HEK293 (cell line): Measurements from ENCODE around the gene ERAP2.

Experiments
- CTCF ChIA-PET: fragments of 350-600 bp; formaldehyde crosslinking; extraction: SDS; loops from one replicate; lab custom pipeline; 2021; ENCODE audit warnings: antibody characterized with exemption; lab: Yijun Ruan, JAX
- POLR2A ChIA-PET: fragments of 300-600 bp; formaldehyde crosslinking; extraction: SDS; loops from one replicate; lab custom pipeline; 2020; ENCODE audit warnings: antibody characterized with exemption, inconsistent platforms; lab: Yijun Ruan, JAX
- H3K27ac ChIP-seq: fragments of 200-500 bp; sonication (Bioruptor generic); 2 replicates; pipeline ENCODE4 v1.5.1; 2014; ENCODE audit warnings: low read depth, low read length, control low read depth, inconsistent platforms; ENCODE audit errors: extremely low read depth
- H3K36me3 ChIP-seq, 2 experiments: fragments of 200-500 bp in 1 of 2; sonication (Bioruptor generic) in 1 of 2; 1 replicate in 1 of 2; 2 replicates in 1 of 2; pipeline ENCODE4 v1.5.1; 2014 to 2017; ENCODE audit warnings: inconsistent platforms in 2 of 2, low read length in 2 of 2; ENCODE audit not compliant: control insufficient read depth in 2 of 2, insufficient read depth in 1 of 2
- H3K4me1 ChIP-seq: fragments of 200-500 bp; sonication (Bioruptor generic); 2 replicates; pipeline ENCODE4 v1.5.1; 2014; ENCODE audit warnings: mild to moderate bottlenecking, low read length, inconsistent platforms; ENCODE audit not compliant: control insufficient read depth, insufficient read depth
- H3K4me3 ChIP-seq: 2 replicates; pipeline ENCODE4 v1.5.1; 2011; ENCODE audit warnings: low read depth, mild to moderate bottlenecking, control low read depth, low read length, moderate library complexity
- H3K9me3 ChIP-seq: fragments of 200-500 bp; sonication (Bioruptor generic); 2 replicates; pipeline ENCODE4 v1.5.1; 2014; ENCODE audit warnings: low read depth, low read length, inconsistent platforms; ENCODE audit not compliant: control insufficient read depth, insufficient read depth
- FEZF1 ChIP-seq: fragments of 450-650 bp; formaldehyde crosslinking; IDR thresholded peaks from 2 replicates; pipeline ENCODE4 v1.5.1; 2016; ENCODE audit warnings: missing biosample characterization, missing genetic modification characterization
- HOXA7 ChIP-seq: sonication (generic); formaldehyde crosslinking; IDR thresholded peaks from 2 replicates; pipeline ENCODE4 v1.8.1; 2022; ENCODE audit warnings: missing genetic modification reagents, borderline replicate concordance
- HOXC10 ChIP-seq: sonication (generic); formaldehyde crosslinking; IDR thresholded peaks from 2 replicates; pipeline ENCODE4 v1.8.1; 2023; ENCODE audit warnings: mild to moderate bottlenecking, missing genetic modification reagents
- IKZF3 ChIP-seq: fragments of 450-650 bp; IDR thresholded peaks from 2 replicates; pipeline ENCODE4 v1.5.0; 2018; ENCODE audit warnings: missing biosample characterization, mild to moderate bottlenecking, missing genetic modification characterization, moderate library complexity
- KLF9 ChIP-seq: fragments of 450-650 bp; formaldehyde crosslinking; IDR thresholded peaks from 2 replicates; pipeline ENCODE4 v1.5.1; 2016; ENCODE audit warnings: missing biosample characterization, missing genetic modification characterization, low read depth
- OSR2 ChIP-seq: fragments of 450-650 bp; formaldehyde crosslinking; IDR thresholded peaks from 2 replicates; pipeline ENCODE4 v1.5.1; 2016; ENCODE audit warnings: missing biosample characterization, missing genetic modification characterization
- OVOL3 ChIP-seq: fragments of 450-650 bp; formaldehyde crosslinking; IDR thresholded peaks from 2 replicates; pipeline ENCODE4 v1.5.1; 2016; ENCODE audit warnings: missing biosample characterization, missing genetic modification characterization
- PRDM10 ChIP-seq: fragments of 450-650 bp; formaldehyde crosslinking; IDR thresholded peaks from 2 replicates; pipeline ENCODE4 v1.5.1; 2016; ENCODE audit warnings: missing biosample characterization, missing genetic modification characterization
- PRDM6 ChIP-seq: fragments of 450-650 bp; formaldehyde crosslinking; IDR thresholded peaks from 2 replicates; pipeline ENCODE4 v1.5.1; 2017; ENCODE audit warnings: missing biosample characterization, missing genetic modification characterization
- REST ChIP-seq: fragments of 450-650 bp; formaldehyde crosslinking; IDR thresholded peaks from 2 replicates; pipeline ENCODE4 v1.5.1; 2016; ENCODE audit warnings: missing biosample characterization, missing genetic modification characterization
- ZBTB1 ChIP-seq: fragments of 450-650 bp; formaldehyde crosslinking; IDR thresholded peaks from 2 replicates; pipeline ENCODE4 v1.5.1; 2016; ENCODE audit warnings: missing biosample characterization, missing genetic modification characterization
- ZFP3 ChIP-seq: fragments of 450-650 bp; formaldehyde crosslinking; IDR thresholded peaks from 2 replicates; pipeline ENCODE4 v1.5.1; 2016; ENCODE audit warnings: low read depth, missing biosample characterization, missing genetic modification characterization
- ZIC2 ChIP-seq: fragments of 450-650 bp; formaldehyde crosslinking; IDR thresholded peaks from 2 replicates; pipeline ENCODE4 v1.5.1; 2016; ENCODE audit warnings: missing biosample characterization, missing genetic modification characterization
- ZNF121 ChIP-seq: fragments of 450-650 bp; formaldehyde crosslinking; IDR thresholded peaks from 2 replicates; pipeline ENCODE4 v1.5.1; 2016; ENCODE audit warnings: missing biosample characterization, missing genetic modification characterization
- ZNF16 ChIP-seq: fragments of 450-650 bp; formaldehyde crosslinking; IDR thresholded peaks from 2 replicates; pipeline ENCODE4 v1.5.1; 2016; ENCODE audit warnings: low read depth, missing biosample characterization, missing genetic modification characterization
- ZNF335 ChIP-seq: fragments of 450-650 bp; formaldehyde crosslinking; conservative IDR thresholded peaks from 2 replicates; pipeline ENCODE4 v1.5.1; 2016; ENCODE audit warnings: missing biosample characterization, missing genetic modification characterization
- ZNF341 ChIP-seq: fragments of 450-650 bp; formaldehyde crosslinking; IDR thresholded peaks from 2 replicates; pipeline ENCODE4; 2016; ENCODE audit warnings: low read depth, missing biosample characterization, missing genetic modification characterization
- ZNF37A ChIP-seq: fragments of 450-650 bp; IDR thresholded peaks from 2 replicates; pipeline ENCODE4 v1.5.1; 2018; ENCODE audit warnings: missing biosample characterization, missing genetic modification characterization
- ZNF521 ChIP-seq: fragments of 450-650 bp; formaldehyde crosslinking; IDR thresholded peaks from 2 replicates; pipeline ENCODE4 v1.5.1; 2017; ENCODE audit warnings: missing biosample characterization, mild to moderate bottlenecking, missing genetic modification characterization
- ZNF621 ChIP-seq: fragments of 450-650 bp; formaldehyde crosslinking; IDR thresholded peaks from 2 replicates; pipeline ENCODE4 v1.5.1; 2017; ENCODE audit warnings: missing biosample characterization, missing genetic modification characterization
- ZNF670 ChIP-seq: fragments of 450-650 bp; formaldehyde crosslinking; IDR thresholded peaks from 2 replicates; pipeline ENCODE4 v1.5.1; 2016; ENCODE audit warnings: missing biosample characterization, missing genetic modification characterization, low read depth
- ZNF701 ChIP-seq: fragments of 450-650 bp; formaldehyde crosslinking; IDR thresholded peaks from 2 replicates; pipeline ENCODE4 v1.5.1; 2016; ENCODE audit warnings: missing biosample characterization, missing genetic modification characterization
- ZNF768 ChIP-seq: fragments of 450-650 bp; formaldehyde crosslinking; IDR thresholded peaks from 2 replicates; pipeline ENCODE4 v1.5.1; 2018; ENCODE audit warnings: missing biosample characterization, mild to moderate bottlenecking, missing genetic modification characterization
- ZNF843 ChIP-seq: fragments of 450-650 bp; formaldehyde crosslinking; IDR thresholded peaks from 2 replicates; pipeline ENCODE4 v1.5.1; 2016; ENCODE audit warnings: missing biosample characterization, missing genetic modification characterization
- ZSCAN18 ChIP-seq: fragments of 450-650 bp; formaldehyde crosslinking; IDR thresholded peaks from 2 replicates; pipeline ENCODE4 v1.5.1; 2016; ENCODE audit warnings: missing biosample characterization, missing genetic modification characterization

Gene ERAP2

GRCh38 chr5:96922499-96923244, 46.4 kb downstream of the ERAP2 start:
- Histone ChIP-seq H3K36me3 (no peaks in the 10 kb centered on the region), H3K9me3 (no peaks in the 10 kb centered on the region), H3K4me1 (peaks cover 8% of the 10 kb centered on the region), H3K4me3 (no peak overlapping the region), H3K27ac (no peak overlapping the region)
- ChIA-PET CTCF (interaction anchor here (2.0 kb wide), 1 partner anchor 53 kb away, joined by 8 read pairs; no protein-coding TSS in a partner anchor), POLR2A (interaction anchor here (0.5 to 0.6 kb wide), 2 partner anchors 24 to 1690 kb away, joined by 3 read pairs; no protein-coding TSS in a partner anchor)
- TF ChIP-seq OVOL3 (tag by site-specific recombination), result no peak
- TF ChIP-seq ZNF768 (tag by site-specific recombination), result no peak
- no peak for TF ChIP-seq IKZF3
- TF ChIP-seq ZFP3 (tag by site-specific recombination), result no peak

- H3K27ac ChIP-seq, result no peak overlapping the region
- H3K4me3 ChIP-seq, result no peak overlapping the region
- no peaks in the 10 kb centered on the region for H3K36me3 ChIP-seq
- H3K9me3 ChIP-seq, result no peaks in the 10 kb centered on the region
- CTCF ChIA-PET, result interaction anchor here (0.7 to 2.0 kb wide), 3 partner anchors 45 to 250 kb away, joined by 3 to 8 read pairs (median 4); no protein-coding TSS in a partner anchor
- H3K4me1 ChIP-seq, result peaks cover 8% of the 10 kb centered on the region
- POLR2A ChIA-PET, result no interaction called here
- TF ChIP-seq ZNF335 (tag by site-specific recombination), result peak; percentile 79
- no peak for TF ChIP-seq ZBTB1 (tag by site-specific recombination)
- TF ChIP-seq OSR2, result peak; percentile 85
- peak; percentile 60 for TF ChIP-seq PRDM6
- no peak for TF ChIP-seq HOXA7 (CRISPR knock-in tag)
- TF ChIP-seq PRDM10 (tag by site-specific recombination), result 0 out of 2 replicates have a peak, but pooled peaks have one; percentile 35
- no peak for TF ChIP-seq ZSCAN18 (tag by site-specific recombination)
- no peak for TF ChIP-seq ZNF37A (tag by site-specific recombination)
- TF ChIP-seq ZNF121, result no peak
- TF ChIP-seq HOXC10, result no peak
- TF ChIP-seq ZNF701 (tag by site-specific recombination), result no peak
- TF ChIP-seq ZNF341 (tag by site-specific recombination), result no peak
- 0 out of 2 replicates have a peak, but pooled peaks have one; percentile 30 for TF ChIP-seq ZNF843 (tag by site-specific recombination)
- no peak for TF ChIP-seq ZNF16
- TF ChIP-seq KLF9 (tag by site-specific recombination), result no peak
- TF ChIP-seq ZIC2 (tag by site-specific recombination), result peak; percentile 29; the same call in 1 of the 2 replicates
- no peak for TF ChIP-seq ZNF521 (tag by site-specific recombination)
- no peak for TF ChIP-seq ZNF621 (tag by site-specific recombination)
- TF ChIP-seq REST (tag by site-specific recombination), result no peak
- no peak for TF ChIP-seq ZNF670 (tag by site-specific recombination)
- TF ChIP-seq FEZF1, result peak; percentile 75
These were observed 47.7 kb downstream of the ERAP2 start for GRCh38 chr5:96924016-96924443.
